ENCODE data around the gene FGF1. TPM values are rescaled to one million over a fixed set of nuclear protein-coding genes. Genes with fewer than 3 reads are reported as not detected.

Gene FGF1
- total and polyA plus RNA-seq, 12 donors = 0.42 to 2.5 (median 0.90) TPM

DNA sequence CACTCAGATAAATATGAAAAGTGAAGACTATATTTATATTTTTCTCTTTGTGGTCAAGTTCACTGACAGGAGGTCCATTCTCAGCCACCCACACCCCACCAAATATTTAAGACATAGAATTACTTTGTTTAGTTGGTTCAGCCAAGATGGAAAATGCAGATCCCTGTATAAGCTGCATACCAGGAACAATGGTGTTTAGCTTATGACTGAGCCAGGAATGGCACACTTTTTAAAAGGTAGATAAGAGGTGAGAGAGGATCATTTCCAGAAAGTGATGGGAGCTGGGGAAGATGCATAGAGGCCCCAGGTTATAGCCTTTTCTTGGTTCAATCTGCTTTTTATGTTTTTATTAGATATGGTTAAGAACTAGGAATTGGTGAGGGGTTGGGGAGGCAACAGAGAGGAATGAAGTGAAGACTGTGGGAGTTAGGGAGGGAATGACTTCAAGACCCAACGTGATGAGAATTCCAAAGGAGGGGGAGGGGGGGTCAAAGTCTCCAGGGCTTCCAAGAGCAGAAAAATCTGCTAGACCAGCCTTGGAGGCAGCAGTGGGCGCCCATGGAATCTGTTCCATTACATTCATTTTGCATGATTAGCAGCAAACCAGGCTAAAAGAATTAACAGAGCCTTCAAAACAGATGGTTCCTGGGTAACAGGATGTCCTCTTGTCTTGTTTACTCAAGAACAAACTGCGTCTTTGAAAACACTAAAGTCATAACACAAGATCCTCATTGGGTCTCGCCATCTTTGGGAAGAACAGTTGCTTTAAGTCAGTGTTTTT is 95.2 kb downstream of the FGF1 start:
- intact Hi-C loops (cut with DNase I) = no loop called here
- Histone ChIP-seq H3K27ac (peak overlapping the region in 1 of 5 donors; percentile 24), H3K36me3 (replicated peaks in 1 of 2) (no peaks in the 10 kb centered on the region), H3K9me3 (replicated peaks in 1 of 3) (no peaks in the 10 kb centered on the region), H3K27me3 (no peaks in the 10 kb centered on the region), H3K4me3 (no peak overlapping the region), H3K4me1 (replicated peaks in 1 of 2) (no peaks in the 10 kb centered on the region)
- TF ChIP-seq, protein P1, sequence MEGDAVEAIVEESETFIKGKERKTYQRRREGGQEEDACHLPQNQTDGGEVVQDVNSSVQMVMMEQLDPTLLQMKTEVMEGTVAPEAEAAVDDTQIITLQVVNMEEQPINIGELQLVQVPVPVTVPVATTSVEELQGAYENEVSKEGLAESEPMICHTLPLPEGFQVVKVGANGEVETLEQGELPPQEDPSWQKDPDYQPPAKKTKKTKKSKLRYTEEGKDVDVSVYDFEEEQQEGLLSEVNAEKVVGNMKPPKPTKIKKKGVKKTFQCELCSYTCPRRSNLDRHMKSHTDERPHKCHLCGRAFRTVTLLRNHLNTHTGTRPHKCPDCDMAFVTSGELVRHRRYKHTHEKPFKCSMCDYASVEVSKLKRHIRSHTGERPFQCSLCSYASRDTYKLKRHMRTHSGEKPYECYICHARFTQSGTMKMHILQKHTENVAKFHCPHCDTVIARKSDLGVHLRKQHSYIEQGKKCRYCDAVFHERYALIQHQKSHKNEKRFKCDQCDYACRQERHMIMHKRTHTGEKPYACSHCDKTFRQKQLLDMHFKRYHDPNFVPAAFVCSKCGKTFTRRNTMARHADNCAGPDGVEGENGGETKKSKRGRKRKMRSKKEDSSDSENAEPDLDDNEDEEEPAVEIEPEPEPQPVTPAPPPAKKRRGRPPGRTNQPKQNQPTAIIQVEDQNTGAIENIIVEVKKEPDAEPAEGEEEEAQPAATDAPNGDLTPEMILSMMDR (IDR thresholded peaks at IDR 0.05) = no peak
- TF ChIP-seq POLR2A (IDR thresholded peaks at IDR 0.05) = no peak
- DNase-seq = no peak
- WGBS, 4 donors = 48 to 62% (median 60%) methylated on average over 4 of the region's 4 CpGs

DNA sequence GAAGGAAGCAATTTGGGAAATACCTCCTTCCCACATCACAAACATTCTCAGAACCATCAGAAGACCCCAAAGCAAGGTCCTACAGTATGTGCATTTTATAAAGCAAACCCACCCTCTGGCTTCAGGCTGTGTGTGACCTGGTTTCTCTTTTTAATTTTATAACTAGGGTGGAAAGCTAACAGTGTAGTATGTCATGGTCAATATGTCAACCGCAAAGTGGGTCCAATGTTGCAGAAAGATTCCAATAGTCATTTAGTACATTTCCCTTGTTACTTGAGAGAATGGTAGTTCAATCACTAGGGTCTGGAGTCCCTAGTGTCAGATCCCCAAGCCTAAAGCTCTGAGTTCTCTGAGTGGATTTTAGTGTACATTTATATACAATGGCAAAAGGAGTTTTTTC is 96.2 kb downstream of the FGF1 start:
- Histone ChIP-seq H3K27ac (no peak overlapping the region), H3K9me3 (replicated peaks in 1 of 3) (no peaks in the 10 kb centered on the region), H3K27me3 (no peaks in the 10 kb centered on the region), H3K4me3 (no peak overlapping the region), H3K4me1 (replicated peaks in 1 of 2) (no peaks in the 10 kb centered on the region), H3K36me3 (replicated peaks in 1 of 2) (no peaks in the 10 kb centered on the region)
- WGBS, 4 donors = 90 to 100% (median 95%) methylated on average over 1 of the region's 1 CpG
- no peak for DNase-seq
- no peak for TF ChIP-seq POLR2A (IDR thresholded peaks at IDR 0.05)
- TF ChIP-seq, protein P1 (IDR thresholded peaks at IDR 0.05) = no peak
- intact Hi-C loops (cut with DNase I) = no loop called here

- no peaks in the 10 kb centered on the region for H3K27me3 ChIP-seq
- H3K9me3 ChIP-seq (replicated peaks in 1 of 3) = no peaks in the 10 kb centered on the region
- no peak overlapping the region for H3K27ac ChIP-seq
- WGBS, 4 donors = 57 to 66% (median 59%) methylated on average over 6 of the region's 6 CpGs
- TF ChIP-seq, protein P1 (IDR thresholded peaks at IDR 0.05) = peak in 4 of 6 experiments; percentile 26 to 42 (median 36)
- TF ChIP-seq POLR2A (IDR thresholded peaks at IDR 0.05) = no peak
- no peak overlapping the region for H3K4me3 ChIP-seq
- no peaks in the 10 kb centered on the region for H3K36me3 ChIP-seq (replicated peaks in 1 of 2)
- peak in 5 of 7 donors; percentile 20 to 62 (median 43) for DNase-seq
- no peaks in the 10 kb centered on the region for H3K4me1 ChIP-seq (replicated peaks in 1 of 2)
- intact Hi-C loops (cut with DNase I) = no loop called here
Measured at GRCh38 chr5:142587354-142587965, 98.4 kb downstream of the FGF1 start.

- DNase-seq = no peak
- Histone ChIP-seq H3K27me3 (no peaks in the 10 kb centered on the region), H3K36me3 (replicated peaks in 1 of 2) (no peaks in the 10 kb centered on the region), H3K4me1 (replicated peaks in 1 of 2) (no peaks in the 10 kb centered on the region), H3K4me3 (no peak overlapping the region), H3K9me3 (replicated peaks in 1 of 3) (no peaks in the 10 kb centered on the region), H3K27ac (no peak overlapping the region)
- no peak for TF ChIP-seq POLR2A (IDR thresholded peaks at IDR 0.05)
- TF ChIP-seq, protein P1 (IDR thresholded peaks at IDR 0.05) = no peak
- intact Hi-C loops (cut with DNase I) = no loop called here
- WGBS, 4 donors = 67 to 82% (median 78%) methylated on average over 4 of the region's 4 CpGs
Measured at GRCh38 chr5:142586552-142586951, 99.3 kb downstream of the FGF1 start.
